WTC11 (cell line): ENCODE data around the gene GNL3. TPM values are rescaled to one million over a fixed set of nuclear protein-coding genes. Genes with fewer than 3 reads are reported as not detected.

Source experiments
- ATAC-seq: fragments of 200-7000 bp; cut with Tn5 transposase; 2 replicates; pipeline ENCODE4 v1.10.0; 2021; ENCODE audit warnings: mild to moderate bottlenecking, moderate library complexity
- CTCF ChIA-PET: fragments of 300-600 bp; sonication (Branson Sonifier 250); formaldehyde crosslinking; loops from one replicate; lab custom pipeline; 2021; ENCODE audit warnings: antibody characterized with exemption; lab: Charles Lee
- POLR2A ChIA-PET: fragments of 350-600 bp; sonication (Branson Sonifier 250); formaldehyde crosslinking; loops from one replicate; lab custom pipeline; 2021; ENCODE audit warnings: antibody characterized with exemption; lab: Charles Lee
- DNase-seq: peaks from one replicate; pipeline ENCODE4 v3.0.0; 2021; ENCODE audit warnings: low spot score
- H3K27ac Mint-ChIP-seq: 2 replicates; pipeline ENCODE4 v1.8.0; 2021; ENCODE audit warnings: mixed read lengths
- H3K27me3 Mint-ChIP-seq: 2 replicates; pipeline ENCODE4 v1.8.0; 2021; ENCODE audit warnings: low read depth, mild to moderate bottlenecking, moderate library complexity, mixed read lengths
- H3K36me3 Mint-ChIP-seq: 2 replicates; pipeline ENCODE4 v1.8.0; 2021; ENCODE audit warnings: mixed read lengths
- H3K4me1 Mint-ChIP-seq: 2 replicates; pipeline ENCODE4 v1.8.0; 2022; ENCODE audit warnings: mixed read lengths
- H3K4me3 Mint-ChIP-seq: 2 replicates; pipeline ENCODE4 v1.8.0; 2021; ENCODE audit warnings: mild to moderate bottlenecking, moderate library complexity, mixed read lengths
- H3K9me3 Mint-ChIP-seq: 2 replicates; pipeline ENCODE4 v1.8.0; 2021; ENCODE audit warnings: mixed read lengths
- ATF6 ChIP-seq: sonication (generic); formaldehyde crosslinking; IDR thresholded peaks from 2 replicates; pipeline ENCODE4 v1.8.1; 2023; ENCODE audit warnings: mild to moderate bottlenecking, missing genetic modification reagents
- CBFB ChIP-seq: sonication (generic); formaldehyde crosslinking; IDR thresholded peaks from 2 replicates; pipeline ENCODE4 v1.8.1; 2022; ENCODE audit warnings: mild to moderate bottlenecking, low read depth, missing genetic modification reagents
- CREM ChIP-seq: sonication (generic); formaldehyde crosslinking; IDR thresholded peaks from 2 replicates; pipeline ENCODE4 v1.8.1; 2022; ENCODE audit warnings: mild to moderate bottlenecking, missing genetic modification reagents, moderate library complexity
- CTCF ChIP-seq: fragments of 200-600 bp; IDR thresholded peaks from 2 replicates; pipeline ENCODE4 v1.8.0; 2022; ENCODE audit warnings: antibody characterized with exemption
- ESRRA ChIP-seq: sonication (generic); formaldehyde crosslinking; IDR thresholded peaks from 2 replicates; pipeline ENCODE4 v1.8.1; 2022; ENCODE audit warnings: mild to moderate bottlenecking, missing genetic modification reagents, borderline replicate concordance
- ETV6 ChIP-seq: sonication (generic); formaldehyde crosslinking; IDR thresholded peaks from 2 replicates; pipeline ENCODE4 v1.8.1; 2022; ENCODE audit warnings: mild to moderate bottlenecking, missing genetic modification reagents
- FOXP1 ChIP-seq: sonication (generic); formaldehyde crosslinking; IDR thresholded peaks from 2 replicates; pipeline ENCODE4 v1.8.0; 2022; ENCODE audit warnings: missing genetic modification reagents, mild to moderate bottlenecking, moderate library complexity, borderline replicate concordance
- GTF2I ChIP-seq: fragments of 250-450 bp; sonication (Bioruptor Pico); conservative IDR thresholded peaks from 2 replicates; pipeline ENCODE4 v1.4.0; 2021; ENCODE audit warnings: mild to moderate bottlenecking
- HMGA2 ChIP-seq: fragments of 250-450 bp; sonication (Bioruptor Pico); IDR thresholded peaks from 2 replicates; pipeline ENCODE4 v1.4.0; 2021; ENCODE audit warnings: mild to moderate bottlenecking, moderate library complexity
- NR2C2 ChIP-seq: sonication (generic); formaldehyde crosslinking; IDR thresholded peaks from 2 replicates; pipeline ENCODE4 v1.8.0; 2022; ENCODE audit warnings: mild to moderate bottlenecking, missing genetic modification reagents
- RORB ChIP-seq: fragments of 250-450 bp; sonication (Bioruptor Pico); IDR thresholded peaks from 2 replicates; pipeline ENCODE4 v1.9.0; 2021; ENCODE audit warnings: mild to moderate bottlenecking
- SMAD3 ChIP-seq: sonication (generic); formaldehyde crosslinking; IDR thresholded peaks from 2 replicates; pipeline ENCODE4 v1.8.0; 2022; ENCODE audit warnings: missing genetic modification reagents, mild to moderate bottlenecking, borderline replicate concordance
- SP1 ChIP-seq: sonication (generic); formaldehyde crosslinking; conservative IDR thresholded peaks from 2 replicates; pipeline ENCODE4 v1.8.1; 2022; ENCODE audit warnings: missing genetic modification reagents
- TEAD4 ChIP-seq: sonication (generic); formaldehyde crosslinking; IDR thresholded peaks from 2 replicates; pipeline ENCODE4 v1.8.0; 2022; ENCODE audit warnings: mild to moderate bottlenecking, missing genetic modification reagents
- ZNF121 ChIP-seq: sonication (generic); formaldehyde crosslinking; IDR thresholded peaks from 2 replicates; pipeline ENCODE4 v1.8.0; 2023; ENCODE audit warnings: missing genetic modification reagents
- ZNF317 ChIP-seq: sonication (generic); formaldehyde crosslinking; IDR thresholded peaks from 2 replicates; pipeline ENCODE4 v1.8.1; 2023; ENCODE audit warnings: low read depth, mild to moderate bottlenecking, moderate library complexity, missing genetic modification reagents, borderline replicate concordance
- ZNF425 ChIP-seq: fragments of 250-450 bp; sonication (Bioruptor Pico); conservative IDR thresholded peaks from 2 replicates; pipeline ENCODE4 v1.9.0; 2021; ENCODE audit warnings: mild to moderate bottlenecking
- ZNF512 ChIP-seq: sonication (generic); formaldehyde crosslinking; IDR thresholded peaks from 2 replicates; pipeline ENCODE4 v1.8.1; 2022; ENCODE audit warnings: missing genetic modification reagents, borderline replicate concordance
- total RNA-seq: library from RNA; stranded (reverse); gene quantifications from 3 replicates; pipeline ENCODE4 v1.2.3, GENCODE V29; 2021
- TF ChIP-seq, protein P1 (sequence below): sonication (generic); formaldehyde crosslinking; IDR thresholded peaks from 2 replicates; pipeline ENCODE4 v1.8.0; 2022; ENCODE audit warnings: mild to moderate bottlenecking, missing genetic modification reagents
- TF ChIP-seq, protein P2 (sequence below): sonication (generic); formaldehyde crosslinking; IDR thresholded peaks from 2 replicates; pipeline ENCODE4 v1.8.1; 2023; ENCODE audit warnings: mild to moderate bottlenecking, missing genetic modification reagents, moderate library complexity
- TF ChIP-seq, protein P3 (sequence below): sonication (generic); formaldehyde crosslinking; IDR thresholded peaks from 2 replicates; pipeline ENCODE4 v1.8.1; 2023; ENCODE audit warnings: mild to moderate bottlenecking, missing genetic modification reagents, borderline replicate concordance
- TF ChIP-seq, protein P4 (sequence below): fragments of 250-450 bp; sonication (Bioruptor Pico); IDR thresholded peaks from 2 replicates; pipeline ENCODE4 v1.9.0; 2021; ENCODE audit warnings: moderate library complexity, mild to moderate bottlenecking, inconsistent platforms, borderline replicate concordance

Gene GNL3
- total RNA-seq, 1 experiment from 2014 or later, result 180 TPM

DNA sequence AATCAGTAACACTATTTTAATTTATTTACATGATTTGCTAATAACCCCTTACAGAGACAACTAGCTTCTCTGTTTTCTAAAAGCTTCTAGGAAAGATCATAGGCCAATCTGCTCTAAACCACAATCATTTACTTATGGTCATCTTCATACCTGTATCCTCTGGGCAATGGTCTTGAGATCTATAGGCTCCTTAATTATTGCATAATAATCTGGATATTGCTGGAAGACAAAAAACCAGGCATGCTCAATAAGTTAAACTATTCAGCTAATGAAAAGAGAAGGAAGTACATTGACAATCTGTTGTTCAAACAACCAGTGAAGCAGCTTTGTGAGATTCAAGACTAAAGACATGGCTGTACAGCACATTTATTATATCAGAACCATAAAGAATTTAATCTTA is 34.2 kb upstream of the GNL3 start:
- no peak for TF ChIP-seq HMGA2
- TF ChIP-seq, protein P1, sequence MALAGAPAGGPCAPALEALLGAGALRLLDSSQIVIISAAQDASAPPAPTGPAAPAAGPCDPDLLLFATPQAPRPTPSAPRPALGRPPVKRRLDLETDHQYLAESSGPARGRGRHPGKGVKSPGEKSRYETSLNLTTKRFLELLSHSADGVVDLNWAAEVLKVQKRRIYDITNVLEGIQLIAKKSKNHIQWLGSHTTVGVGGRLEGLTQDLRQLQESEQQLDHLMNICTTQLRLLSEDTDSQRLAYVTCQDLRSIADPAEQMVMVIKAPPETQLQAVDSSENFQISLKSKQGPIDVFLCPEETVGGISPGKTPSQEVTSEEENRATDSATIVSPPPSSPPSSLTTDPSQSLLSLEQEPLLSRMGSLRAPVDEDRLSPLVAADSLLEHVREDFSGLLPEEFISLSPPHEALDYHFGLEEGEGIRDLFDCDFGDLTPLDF (CRISPR knock-in tag), result no peak
- no peak for TF ChIP-seq SMAD3 (CRISPR knock-in tag)
- no peak for TF ChIP-seq ZNF512
- TF ChIP-seq, protein P2, sequence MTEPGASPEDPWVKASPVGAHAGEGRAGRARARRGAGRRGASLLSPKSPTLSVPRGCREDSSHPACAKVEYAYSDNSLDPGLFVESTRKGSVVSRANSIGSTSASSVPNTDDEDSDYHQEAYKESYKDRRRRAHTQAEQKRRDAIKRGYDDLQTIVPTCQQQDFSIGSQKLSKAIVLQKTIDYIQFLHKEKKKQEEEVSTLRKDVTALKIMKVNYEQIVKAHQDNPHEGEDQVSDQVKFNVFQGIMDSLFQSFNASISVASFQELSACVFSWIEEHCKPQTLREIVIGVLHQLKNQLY, result no peak
- TF ChIP-seq, protein P3, sequence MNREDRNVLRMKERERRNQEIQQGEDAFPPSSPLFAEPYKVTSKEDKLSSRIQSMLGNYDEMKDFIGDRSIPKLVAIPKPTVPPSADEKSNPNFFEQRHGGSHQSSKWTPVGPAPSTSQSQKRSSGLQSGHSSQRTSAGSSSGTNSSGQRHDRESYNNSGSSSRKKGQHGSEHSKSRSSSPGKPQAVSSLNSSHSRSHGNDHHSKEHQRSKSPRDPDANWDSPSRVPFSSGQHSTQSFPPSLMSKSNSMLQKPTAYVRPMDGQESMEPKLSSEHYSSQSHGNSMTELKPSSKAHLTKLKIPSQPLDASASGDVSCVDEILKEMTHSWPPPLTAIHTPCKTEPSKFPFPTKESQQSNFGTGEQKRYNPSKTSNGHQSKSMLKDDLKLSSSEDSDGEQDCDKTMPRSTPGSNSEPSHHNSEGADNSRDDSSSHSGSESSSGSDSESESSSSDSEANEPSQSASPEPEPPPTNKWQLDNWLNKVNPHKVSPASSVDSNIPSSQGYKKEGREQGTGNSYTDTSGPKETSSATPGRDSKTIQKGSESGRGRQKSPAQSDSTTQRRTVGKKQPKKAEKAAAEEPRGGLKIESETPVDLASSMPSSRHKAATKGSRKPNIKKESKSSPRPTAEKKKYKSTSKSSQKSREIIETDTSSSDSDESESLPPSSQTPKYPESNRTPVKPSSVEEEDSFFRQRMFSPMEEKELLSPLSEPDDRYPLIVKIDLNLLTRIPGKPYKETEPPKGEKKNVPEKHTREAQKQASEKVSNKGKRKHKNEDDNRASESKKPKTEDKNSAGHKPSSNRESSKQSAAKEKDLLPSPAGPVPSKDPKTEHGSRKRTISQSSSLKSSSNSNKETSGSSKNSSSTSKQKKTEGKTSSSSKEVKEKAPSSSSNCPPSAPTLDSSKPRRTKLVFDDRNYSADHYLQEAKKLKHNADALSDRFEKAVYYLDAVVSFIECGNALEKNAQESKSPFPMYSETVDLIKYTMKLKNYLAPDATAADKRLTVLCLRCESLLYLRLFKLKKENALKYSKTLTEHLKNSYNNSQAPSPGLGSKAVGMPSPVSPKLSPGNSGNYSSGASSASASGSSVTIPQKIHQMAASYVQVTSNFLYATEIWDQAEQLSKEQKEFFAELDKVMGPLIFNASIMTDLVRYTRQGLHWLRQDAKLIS (CRISPR knock-in tag), result no peak
- TF ChIP-seq, protein P4, sequence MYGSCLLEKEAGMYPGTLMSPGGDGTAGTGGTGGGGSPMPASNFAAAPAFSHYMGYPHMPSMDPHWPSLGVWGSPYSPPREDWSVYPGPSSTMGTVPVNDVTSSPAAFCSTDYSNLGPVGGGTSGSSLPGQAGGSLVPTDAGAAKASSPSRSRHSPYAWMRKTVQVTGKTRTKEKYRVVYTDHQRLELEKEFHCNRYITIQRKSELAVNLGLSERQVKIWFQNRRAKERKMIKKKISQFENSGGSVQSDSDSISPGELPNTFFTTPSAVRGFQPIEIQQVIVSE (CRISPR knock-in tag), result no peak
- no peak for TF ChIP-seq ETV6 (CRISPR knock-in tag)
- no peak for TF ChIP-seq CTCF
- no peak for TF ChIP-seq FOXP1 (CRISPR knock-in tag)
- TF ChIP-seq GTF2I (CRISPR knock-in tag), result no peak
- TF ChIP-seq ESRRA (CRISPR knock-in tag), result no peak
- DNase-seq (no peak), ATAC-seq (no peak)
- H3K27me3 Mint-ChIP-seq, result no peaks in the 10 kb centered on the region
- no peak overlapping the region for H3K27ac Mint-ChIP-seq
- POLR2A ChIA-PET, result no interaction called here
- CTCF ChIA-PET, result interaction anchor here (0.6 kb wide), 1 partner anchor 194 kb away, joined by 4 read pairs; no protein-coding TSS in a partner anchor
- peaks cover 7% of the 10 kb centered on the region for H3K4me1 Mint-ChIP-seq
- peaks cover 42% of the 10 kb centered on the region for H3K36me3 Mint-ChIP-seq
- H3K9me3 Mint-ChIP-seq, result no peaks in the 10 kb centered on the region
- no peak overlapping the region for H3K4me3 Mint-ChIP-seq

DNA sequence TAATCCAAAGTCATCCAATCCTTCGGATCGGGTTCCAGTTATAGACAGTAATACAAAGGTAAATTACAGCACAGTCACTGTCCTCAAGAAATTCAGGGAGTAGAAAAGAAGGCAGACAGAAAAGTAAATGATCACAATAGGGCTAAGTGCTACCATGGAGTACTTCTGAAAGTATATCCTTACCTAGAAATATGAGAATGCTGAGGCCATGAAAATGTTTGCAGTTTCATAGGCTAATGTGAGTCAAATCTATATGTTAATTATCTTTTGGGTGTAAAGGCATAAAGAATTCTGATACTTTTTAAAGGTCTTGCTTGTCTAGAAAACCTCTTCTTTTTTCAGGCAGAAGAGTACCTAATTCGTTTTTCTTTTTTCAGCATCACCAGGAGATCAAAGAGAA is 29.9 kb upstream of the GNL3 start:
- CTCF ChIA-PET, result no interaction called here
- H3K27me3 Mint-ChIP-seq, result no peaks in the 10 kb centered on the region
- H3K27ac Mint-ChIP-seq, result peak overlapping the region; percentile 16
- H3K36me3 Mint-ChIP-seq, result peaks cover 36% of the 10 kb centered on the region
- peaks cover 7% of the 10 kb centered on the region for H3K4me1 Mint-ChIP-seq
- no peak overlapping the region for H3K4me3 Mint-ChIP-seq
- no peaks in the 10 kb centered on the region for H3K9me3 Mint-ChIP-seq
- POLR2A ChIA-PET, result no interaction called here
- no peak for DNase-seq
- ATAC-seq, result no peak
- TF ChIP-seq NR2C2 (CRISPR knock-in tag), result no peak
- TF ChIP-seq RORB (CRISPR knock-in tag), result no peak
- TF ChIP-seq CREM, result no peak
- no peak for TF ChIP-seq ZNF425
- TF ChIP-seq CBFB (CRISPR knock-in tag), result no peak
- no peak for TF ChIP-seq ZNF317 (CRISPR knock-in tag)
- no peak for TF ChIP-seq ZNF121 (CRISPR knock-in tag)
- TF ChIP-seq SP1 (CRISPR knock-in tag), result no peak
- no peak for TF ChIP-seq ATF6
- TF ChIP-seq TEAD4 (CRISPR knock-in tag), result no peak
